ENCODE results near the gene PALLD.
A peak's percentile ranks its signal among the peaks of the same experiment; 100 is the strongest.

DNA sequence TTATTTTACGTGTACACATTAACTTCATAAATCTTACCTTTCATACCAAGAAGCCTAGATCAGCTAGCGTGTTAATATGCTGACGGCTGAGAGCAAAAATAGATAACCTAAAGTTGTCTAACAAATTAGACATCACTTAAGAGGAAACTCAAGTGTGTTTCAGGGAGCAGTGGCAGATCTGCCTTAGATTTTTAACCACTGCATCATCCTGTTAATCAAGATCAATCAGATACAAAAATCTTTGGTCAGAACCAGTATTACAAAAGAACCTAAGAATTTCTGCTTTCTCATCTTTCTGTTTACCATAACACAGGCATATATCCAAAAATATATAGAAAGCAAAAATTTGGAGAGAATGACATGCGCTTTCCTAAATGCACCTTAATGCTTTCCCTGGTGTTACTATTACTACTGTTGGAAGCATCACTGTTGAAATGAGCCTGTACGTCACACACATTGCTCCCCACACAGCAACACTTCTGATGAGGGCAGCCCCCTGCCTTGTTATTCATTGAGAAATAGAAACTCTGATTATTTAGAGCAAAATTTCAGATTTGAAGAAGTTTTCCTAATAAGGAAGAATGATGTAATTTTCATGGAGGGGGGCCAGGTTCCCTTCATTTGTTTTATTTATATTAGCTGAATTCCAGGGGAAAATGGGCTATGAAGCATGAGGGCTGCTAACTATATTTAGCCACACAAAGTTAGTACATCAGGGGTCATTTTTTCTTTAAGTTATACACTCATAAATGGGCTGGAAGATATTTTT, 360.9 kb downstream of the PALLD start:
- TF ChIP-seq, protein P1, sequence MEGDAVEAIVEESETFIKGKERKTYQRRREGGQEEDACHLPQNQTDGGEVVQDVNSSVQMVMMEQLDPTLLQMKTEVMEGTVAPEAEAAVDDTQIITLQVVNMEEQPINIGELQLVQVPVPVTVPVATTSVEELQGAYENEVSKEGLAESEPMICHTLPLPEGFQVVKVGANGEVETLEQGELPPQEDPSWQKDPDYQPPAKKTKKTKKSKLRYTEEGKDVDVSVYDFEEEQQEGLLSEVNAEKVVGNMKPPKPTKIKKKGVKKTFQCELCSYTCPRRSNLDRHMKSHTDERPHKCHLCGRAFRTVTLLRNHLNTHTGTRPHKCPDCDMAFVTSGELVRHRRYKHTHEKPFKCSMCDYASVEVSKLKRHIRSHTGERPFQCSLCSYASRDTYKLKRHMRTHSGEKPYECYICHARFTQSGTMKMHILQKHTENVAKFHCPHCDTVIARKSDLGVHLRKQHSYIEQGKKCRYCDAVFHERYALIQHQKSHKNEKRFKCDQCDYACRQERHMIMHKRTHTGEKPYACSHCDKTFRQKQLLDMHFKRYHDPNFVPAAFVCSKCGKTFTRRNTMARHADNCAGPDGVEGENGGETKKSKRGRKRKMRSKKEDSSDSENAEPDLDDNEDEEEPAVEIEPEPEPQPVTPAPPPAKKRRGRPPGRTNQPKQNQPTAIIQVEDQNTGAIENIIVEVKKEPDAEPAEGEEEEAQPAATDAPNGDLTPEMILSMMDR (IDR thresholded peaks at IDR 0.05): no peak
- TF ChIP-seq POLR2A (IDR thresholded peaks at IDR 0.05; ENCODE audit: low read depth) (no peak), POLR2AphosphoS5 (IDR thresholded peaks at IDR 0.05) (peak in 1 of 2 donors; percentile 51), EP300 (IDR thresholded peaks at IDR 0.05) (no peak)
